H1 (cell line): ENCODE data around the gene JMJD1C. TPM values are rescaled to one million over a fixed set of nuclear protein-coding genes. Genes with fewer than 3 reads are reported as not detected.

Experiments used
- CTCF ChIA-PET: fragments of 300-600 bp; sonication (Branson Sonifier 250); formaldehyde crosslinking; loops from one replicate; lab custom pipeline; 2021; ENCODE audit not compliant: partially characterized antibody; lab: Charles Lee
- POLR2A ChIA-PET: fragments of 300-600 bp; sonication (Branson Sonifier 250); formaldehyde crosslinking; loops from one replicate; lab custom pipeline; 2021; ENCODE audit warnings: inconsistent platforms; ENCODE audit not compliant: partially characterized antibody; lab: Charles Lee
- DNase-seq, 2 experiments: peaks; one replicate each; pipeline versions ENCODE4 v3.0.0 to v3.0.0-alpha.2; 2010 to 2022; ENCODE audit warnings: low spot score in 2 of 2, low read depth in 1 of 2, mixed read lengths in 1 of 2
- FAIRE-seq: peaks from 2 replicates; lab custom pipeline; 2011; peaks lifted over from hg19 to GRCh38; lab: Jason Lieb, UNC
- H2AFZ ChIP-seq: 2 replicates; pipeline ENCODE4 v1.8.1; 2012; ENCODE audit warnings: low read length, inconsistent platforms
- H2AK5ac ChIP-seq: 2 replicates; pipeline ENCODE4 v1.6.1; 2013; ENCODE audit warnings: low read depth, low read length
- H2BK120ac ChIP-seq: replicated peaks from 2 replicates; pipeline ENCODE3; 2013; ENCODE audit warnings: low read depth, low read length, inconsistent platforms
- H2BK12ac ChIP-seq: 2 replicates; pipeline ENCODE4 v1.6.1; 2013; ENCODE audit warnings: low read depth, low read length
- H2BK15ac ChIP-seq: 2 replicates; pipeline ENCODE4 v1.6.1; 2013; ENCODE audit warnings: low read length
- H2BK20ac ChIP-seq: 2 replicates; pipeline ENCODE4 v1.6.1; 2013; ENCODE audit warnings: low read length
- H2BK5ac ChIP-seq: 2 replicates; pipeline ENCODE4 v1.6.1; 2013; ENCODE audit warnings: low read depth, low read length
- H3K14ac ChIP-seq: 2 replicates; pipeline ENCODE4 v1.6.1; 2013; ENCODE audit warnings: inconsistent platforms; ENCODE audit not compliant: insufficient read length
- H3K18ac ChIP-seq: 2 replicates; pipeline ENCODE4 v1.6.1; 2013; ENCODE audit warnings: low read length; ENCODE audit errors: extremely low read depth
- H3K23ac ChIP-seq: 2 replicates; pipeline ENCODE4 v1.6.1; 2013; ENCODE audit warnings: inconsistent platforms; ENCODE audit not compliant: insufficient read length
- H3K23me2 ChIP-seq: 2 replicates; pipeline ENCODE4 v1.6.1; 2013; ENCODE audit warnings: low read depth, low read length
- H3K27ac ChIP-seq: 2 replicates; pipeline ENCODE4 v1.6.1; 2011; ENCODE audit warnings: low read depth, low read length, inconsistent platforms
- H3K27me3 ChIP-seq, 4 experiments: replicated peaks in 1 of 4; 1 replicate in 1 of 4; 2 replicates in 3 of 4; pipeline versions ENCODE4 v1.6.1 to v1.8.1; 2011 to 2013; ENCODE audit warnings: low read length in 3 of 4, mild to moderate bottlenecking in 3 of 4, inconsistent platforms in 2 of 4, mixed read lengths in 2 of 4, moderate library complexity in 1 of 4; ENCODE audit not compliant: control insufficient read depth in 3 of 4, insufficient read depth in 3 of 4; ENCODE audit errors: extremely low read depth in 1 of 4
- H3K36me3 ChIP-seq, 4 experiments: 2 replicates each; pipeline versions ENCODE4 v1.6.1 to v1.8.1; 2011 to 2013; ENCODE audit warnings: mild to moderate bottlenecking in 4 of 4, low read length in 3 of 4, moderate library complexity in 2 of 4, control low read depth in 1 of 4, inconsistent platforms in 1 of 4; ENCODE audit not compliant: insufficient read depth in 4 of 4, control insufficient read depth in 2 of 4
- H3K4ac ChIP-seq: replicated peaks from 2 replicates; pipeline ENCODE3; 2013; ENCODE audit warnings: low read length, low read depth, mixed read lengths, inconsistent platforms; ENCODE audit not compliant: insufficient read length
- H3K4me1 ChIP-seq, 4 experiments: replicated peaks in 1 of 4; 1 replicate in 1 of 4; 2 replicates in 3 of 4; pipeline versions ENCODE4 v1.6.1 to v1.8.1; 2011 to 2013; ENCODE audit warnings: low read length in 3 of 4, inconsistent platforms in 2 of 4, mixed read lengths in 1 of 4; ENCODE audit not compliant: insufficient read depth in 4 of 4, control insufficient read depth in 3 of 4
- H3K4me2 ChIP-seq, 2 experiments: 2 replicates each; pipeline versions ENCODE4 v1.6.1 to v1.8.1; 2011 to 2013; ENCODE audit warnings: low read depth in 2 of 2, low read length in 2 of 2, control low read depth in 1 of 2, inconsistent platforms in 1 of 2, mild to moderate bottlenecking in 1 of 2; ENCODE audit not compliant: insufficient read depth in 1 of 2
- H3K4me3 ChIP-seq, 4 experiments: fragments of 200-600, 300-600 bp in 1 of 4; sonication (generic), shearing (Covaris generic), sonication (Bioruptor Twin) in 1 of 4; 2 replicates each; pipeline versions ENCODE4 v1.5.1 to v1.8.1; 2011 to 2016; ENCODE audit warnings: low read length in 4 of 4, low read depth in 3 of 4, control low read depth in 2 of 4, inconsistent platforms in 2 of 4, mild to moderate bottlenecking in 2 of 4, mixed read lengths in 1 of 4, moderate library complexity in 1 of 4; ENCODE audit not compliant: insufficient read depth in 2 of 4; ENCODE audit errors: extremely low read depth in 1 of 4
- H3K56ac ChIP-seq: replicated peaks from 2 replicates; pipeline ENCODE3; 2013; ENCODE audit warnings: low read depth, mild to moderate bottlenecking, mixed read lengths, low read length, inconsistent platforms; ENCODE audit not compliant: insufficient read length
- H3K79me1 ChIP-seq: 2 replicates; pipeline ENCODE4 v1.6.1; 2013; ENCODE audit warnings: low read depth, low read length, control low read depth
- H3K79me2 ChIP-seq, 2 experiments: 2 replicates each; pipeline versions ENCODE4 v1.6.1 to v1.8.1; 2012 to 2013; ENCODE audit warnings: low read length in 2 of 2, mild to moderate bottlenecking in 2 of 2, inconsistent platforms in 1 of 2; ENCODE audit not compliant: insufficient read depth in 2 of 2, control insufficient read depth in 1 of 2
- H3K9ac ChIP-seq, 4 experiments: replicated peaks in 1 of 4; 1 replicate in 1 of 4; 2 replicates in 3 of 4; pipeline versions ENCODE4 v1.6.1 to v1.8.1; 2011 to 2013; ENCODE audit warnings: low read depth in 3 of 4, low read length in 3 of 4, control low read depth in 2 of 4, mild to moderate bottlenecking in 2 of 4, moderate library complexity in 2 of 4, inconsistent platforms in 1 of 4; ENCODE audit errors: extremely low read depth in 1 of 4
- H3K9me3 ChIP-seq, 2 experiments: 2 replicates each; pipeline versions ENCODE4 v1.6.1 to v1.8.1; 2012 to 2013; ENCODE audit warnings: mild to moderate bottlenecking in 2 of 2, moderate library complexity in 2 of 2, control low read depth in 1 of 2, inconsistent platforms in 1 of 2, low read depth in 1 of 2, low read length in 1 of 2, mixed read lengths in 1 of 2; ENCODE audit not compliant: insufficient read depth in 2 of 2
- H4K20me1 ChIP-seq, 2 experiments: replicated peaks in 1 of 2; 2 replicates each; pipeline versions ENCODE3 to v1.8.1; 2011 to 2013; ENCODE audit warnings: inconsistent platforms in 2 of 2, low read length in 2 of 2, mild to moderate bottlenecking in 1 of 2; ENCODE audit not compliant: insufficient read depth in 2 of 2, control insufficient read depth in 1 of 2
- H4K5ac ChIP-seq: 2 replicates; pipeline ENCODE4 v1.6.1; 2013; ENCODE audit warnings: low read length, low read depth, mixed read lengths, inconsistent platforms; ENCODE audit not compliant: insufficient read length
- H4K8ac ChIP-seq: 2 replicates; pipeline ENCODE4 v1.8.0; 2013; ENCODE audit warnings: mild to moderate bottlenecking, moderate library complexity, low read length, inconsistent platforms; ENCODE audit not compliant: insufficient read depth; ENCODE audit errors: extremely low read depth
- H4K91ac ChIP-seq: replicated peaks from 2 replicates; pipeline ENCODE3; 2013; ENCODE audit warnings: low read length, mixed read lengths, inconsistent platforms; ENCODE audit not compliant: insufficient read length
- ATF2 ChIP-seq: IDR thresholded peaks from 2 replicates; pipeline ENCODE4 v1.6.1; 2012; ENCODE audit warnings: low read length, inconsistent platforms
- MAFK ChIP-seq: IDR thresholded peaks from 2 replicates; pipeline ENCODE4 v1.6.1; 2012; ENCODE audit warnings: low read depth, mild to moderate bottlenecking, improper control_type of control experiment, low read length
- NANOG ChIP-seq: IDR thresholded peaks from 2 replicates; pipeline ENCODE4 v1.6.1; 2011; ENCODE audit warnings: low read length, low read depth, mild to moderate bottlenecking, inconsistent platforms; ENCODE audit not compliant: insufficient read depth, poor library complexity, severe bottlenecking
- PHF8 ChIP-seq: fragments of 200-600 bp; sonication (generic); conservative IDR thresholded peaks from 2 replicates; pipeline ENCODE4 v1.7.1; 2012; ENCODE audit warnings: low read depth, mild to moderate bottlenecking, inconsistent platforms, low read length, moderate library complexity
- RBBP5 ChIP-seq: IDR thresholded peaks from 2 replicates; pipeline ENCODE4 v1.7.1; 2012; ENCODE audit warnings: low read depth, mild to moderate bottlenecking, inconsistent platforms, low read length, moderate library complexity, borderline replicate concordance
- WGBS, 2 experiments: shearing (Covaris generic) in 1 of 2; methylation state at CpG; one replicate each; pipeline versions ENCODE4 v1.1.6 to v1.1.7; 2013 to 2015; ENCODE audit warnings: low lambda C conversion rate in 2 of 2, mixed read lengths in 2 of 2, inconsistent platforms in 1 of 2, low coverage in 1 of 2, missing lambda C conversion rate in 1 of 2; ENCODE audit not compliant: insufficient replicate concordance in 2 of 2, insufficient coverage in 1 of 2, insufficient read length in 1 of 2; ENCODE audit errors: extremely low coverage in 1 of 2, missing lambda C conversion rate in 1 of 2; 5-methylcytosine and 5-hydroxymethylcytosine counted together
- polyA plus RNA-seq, 7 experiments: library from polyadenylated mRNA; depleted of rRNA in 3 of 7; stranded (reverse) in 5 of 7; unstranded in 2 of 7; fragments of >200 nt in 5 of 7; fragments of 200-250 nt in 2 of 7; gene quantifications; 1 replicate in 5 of 7; 2 replicates in 1 of 7; 4 replicates in 1 of 7; pipeline versions ENCODE4 v1.2.1 to v1.2.3, GENCODE V29; 2011 to 2013; ENCODE audit warnings: missing spikeins in 2 of 7, mixed read lengths in 2 of 7
- total RNA-seq: library from RNA; stranded (reverse); fragmentation: NEBNext Ultra II Directional; extraction: Animal tissue kit (Norgen Biotek cat#: 25700); gene quantifications from 2 replicates; pipeline ENCODE4 v1.2.1, GENCODE V29; 2021

JMJD1C gene
- total and polyA plus RNA-seq, 2 of the 8 experiments (the other 6 are each of a cell fraction or from before 2014, with no cell fraction given) = 54.5 to 210 TPM

DNA sequence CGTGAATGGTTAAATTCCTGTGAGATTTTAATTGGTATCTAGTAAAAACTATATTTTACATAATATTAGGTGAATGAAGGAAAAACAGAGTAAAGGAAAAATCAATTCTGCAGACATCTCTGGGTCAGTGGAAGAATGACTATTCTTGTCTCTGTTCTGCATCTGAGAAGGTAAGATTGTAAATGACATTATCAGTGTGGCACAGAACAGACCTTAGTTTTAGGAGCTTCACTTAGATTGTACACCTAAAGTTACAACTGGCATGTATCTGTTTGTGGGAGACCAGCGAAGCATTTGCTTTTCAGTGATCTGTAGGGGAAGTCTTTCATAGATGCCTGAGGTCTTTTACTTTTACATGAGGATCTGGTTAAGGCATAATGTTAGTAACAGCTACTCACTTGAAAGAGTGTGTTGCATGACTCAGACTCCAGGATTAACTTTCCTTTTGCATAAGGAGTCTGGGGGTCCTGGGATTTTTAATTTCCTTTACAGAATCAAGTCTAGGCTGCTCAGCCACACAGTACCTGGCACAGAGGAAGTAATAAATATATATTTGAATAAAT, 56.2 kb downstream of the JMJD1C start:
- H4K5ac ChIP-seq = no peak overlapping the region
- no peak overlapping the region for H3K14ac ChIP-seq
- FAIRE-seq (no peak), DNase-seq (no peak)
- H3K23ac ChIP-seq = no peak overlapping the region
- no peak overlapping the region for H4K91ac ChIP-seq
- H3K23me2 ChIP-seq = no peaks in the 10 kb centered on the region
- no peak overlapping the region for H3K9ac ChIP-seq
- no peaks in the 10 kb centered on the region; a peak in 1 of 8 replicates for H3K36me3 ChIP-seq
- no peak overlapping the region for H2AK5ac ChIP-seq
- WGBS, 2 experiments = 78% methylated on average over 2 of the region's 2 CpGs; no CpG with 5 or more reads in 1 of the 2 experiments
- no peaks in the 10 kb centered on the region for H3K27me3 ChIP-seq
- no peaks in the 10 kb centered on the region for H3K4me1 ChIP-seq
- H3K79me2 ChIP-seq = peaks cover 0 to 82% of the 10 kb centered on the region in 2 experiments; a peak in 2 of 4 replicates
- no peak overlapping the region for H3K4me3 ChIP-seq
- TF ChIP-seq MAFK (no peak), NANOG (no peak), PHF8 (no peak), ATF2 (no peak), RBBP5 (no peak)
- H2BK12ac ChIP-seq = no peak overlapping the region
- H3K27ac ChIP-seq = no peak overlapping the region
- H3K9me3 ChIP-seq = no peaks in the 10 kb centered on the region
- no peak overlapping the region for H2BK5ac ChIP-seq
- H2BK15ac ChIP-seq = no peak overlapping the region
- H2AFZ ChIP-seq = no peak overlapping the region
- no peak overlapping the region for H2BK120ac ChIP-seq
- H2BK20ac ChIP-seq = no peak overlapping the region
- ChIA-PET CTCF (no interaction called here), POLR2A (interaction anchor here (1.0 kb wide), 1 partner anchor 21 kb away, joined by 3 read pairs; no protein-coding TSS in a partner anchor)
- H4K8ac ChIP-seq = no peak overlapping the region
- H3K79me1 ChIP-seq = no peaks in the 10 kb centered on the region; the same call in 1 of the 2 replicates
- H3K4ac ChIP-seq = no peak overlapping the region
- H3K4me2 ChIP-seq = no peak overlapping the region
- no peak overlapping the region for H3K18ac ChIP-seq
- no peak overlapping the region for H3K56ac ChIP-seq
- peaks cover 0 to 2% of the 10 kb centered on the region in 2 experiments for H4K20me1 ChIP-seq
